ENCODE data around the gene PPARG.

Gene PPARG

GRCh38 chr3:12454076-12454815 is 165.4 kb downstream of the PPARG start:
- H3K27me3 ChIP-seq (ENCODE audit: insufficient read depth, poor library complexity, severe bottlenecking), result no peaks in the 10 kb centered on the region
- H3K27ac ChIP-seq (replicated peaks), result no peak overlapping the region
- peak in 1 of 2 experiments; percentile 40 for DNase-seq (ENCODE audit: low read depth in 1 of 2, low spot score in 1 of 2)
- H3K4me3 ChIP-seq (replicated peaks; ENCODE audit: insufficient read depth, low read length), result no peak overlapping the region
- TF ChIP-seq GABPA (IDR thresholded peaks at IDR 0.05; ENCODE audit: low read depth), result no peak
- no peak for TF ChIP-seq REST (IDR thresholded peaks at IDR 0.05; ENCODE audit: insufficient replicate concordance, low read depth)
- no peak for TF ChIP-seq SPI1 (IDR thresholded peaks at IDR 0.05; ENCODE audit: borderline replicate concordance, low read depth)
- no peak for TF ChIP-seq CTCF (IDR thresholded peaks at IDR 0.05; ENCODE audit: insufficient read depth, low read length)
- no peak for TF ChIP-seq POLR2AphosphoS5 (IDR thresholded peaks at IDR 0.05; ENCODE audit: low read depth)

- Histone ChIP-seq H3K4me3 (replicated peaks; ENCODE audit: insufficient read depth, low read length) (no peak overlapping the region), H3K27ac (replicated peaks) (no peak overlapping the region), H3K27me3 (ENCODE audit: insufficient read depth, poor library complexity, severe bottlenecking) (no peaks in the 10 kb centered on the region)
- DNase-seq (ENCODE audit: low read depth in 1 of 2, low spot score in 1 of 2), result no peak
- no peak for TF ChIP-seq REST (IDR thresholded peaks at IDR 0.05; ENCODE audit: insufficient replicate concordance, low read depth)
- TF ChIP-seq GABPA (IDR thresholded peaks at IDR 0.05; ENCODE audit: low read depth), result no peak
- no peak for TF ChIP-seq CTCF (IDR thresholded peaks at IDR 0.05; ENCODE audit: insufficient read depth, low read length)
- no peak for TF ChIP-seq SPI1 (IDR thresholded peaks at IDR 0.05; ENCODE audit: borderline replicate concordance, low read depth)
- TF ChIP-seq POLR2AphosphoS5 (IDR thresholded peaks at IDR 0.05; ENCODE audit: low read depth), result no peak
These were observed 165.9 kb downstream of the PPARG start for GRCh38 chr3:12454816-12455121.

- TF ChIP-seq GABPA (IDR thresholded peaks at IDR 0.05; ENCODE audit: low read depth) (no peak), REST (IDR thresholded peaks at IDR 0.05; ENCODE audit: insufficient replicate concordance, low read depth) (no peak), CTCF (IDR thresholded peaks at IDR 0.05; ENCODE audit: insufficient read depth, low read length) (no peak), POLR2AphosphoS5 (IDR thresholded peaks at IDR 0.05; ENCODE audit: low read depth) (no peak), SPI1 (IDR thresholded peaks at IDR 0.05; ENCODE audit: borderline replicate concordance, low read depth) (no peak)
- Histone ChIP-seq H3K4me3 (replicated peaks; ENCODE audit: insufficient read depth, low read length) (no peak overlapping the region), H3K27ac (replicated peaks) (no peak overlapping the region), H3K27me3 (ENCODE audit: insufficient read depth, poor library complexity, severe bottlenecking) (no peaks in the 10 kb centered on the region)
- DNase-seq (ENCODE audit: low read depth in 1 of 2, low spot score in 1 of 2), result no peak
These were observed 166.9 kb downstream of the PPARG start for GRCh38 chr3:12455740-12456139.
